ENCODE measurements around the gene PECR.

The PECR gene

DNA sequence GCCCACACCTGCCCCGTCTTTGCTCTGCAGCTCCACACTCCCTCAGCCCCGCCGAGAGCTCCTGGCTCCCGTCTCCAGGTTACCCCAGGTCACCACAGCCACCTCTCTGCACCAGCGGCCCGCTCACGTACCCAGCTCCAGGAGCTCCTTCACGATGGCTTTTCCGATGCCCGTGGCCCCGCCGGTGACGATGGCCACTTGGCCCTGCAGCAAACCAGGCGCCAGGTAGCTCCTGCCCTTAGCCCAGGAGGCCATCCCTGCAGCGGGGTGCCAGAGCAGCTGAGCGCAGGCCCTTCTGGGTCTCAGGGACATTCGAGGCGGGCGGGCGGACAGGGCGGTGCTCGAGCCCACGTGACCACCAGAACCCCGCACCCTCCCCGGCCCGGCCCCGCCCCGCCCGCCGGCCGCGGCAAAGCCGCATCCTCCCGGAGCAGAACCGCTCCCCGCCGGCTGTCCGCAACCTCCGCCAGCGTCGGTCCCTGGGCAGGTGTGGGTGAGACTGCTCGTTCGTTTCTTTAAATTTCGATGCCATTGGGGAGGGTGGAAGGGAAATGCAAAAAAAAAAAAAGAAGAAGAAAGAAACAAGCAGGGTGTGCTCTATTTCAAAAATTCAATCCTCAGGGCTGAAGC is at the start of gene PECR, which contains the start of gene TMEM169:
PECR (minus strand) TSS at position 323 of the 630 bp plus-strand sequence; CDS start at position 255, 68 bp downstream.
TMEM169 (plus strand) TSS at position 433 of the 630 bp plus-strand sequence. CDS start 14,045 bp downstream, outside the sequence.
- DNase-seq (ENCODE audit: low read depth): peak; percentile 70

DNA sequence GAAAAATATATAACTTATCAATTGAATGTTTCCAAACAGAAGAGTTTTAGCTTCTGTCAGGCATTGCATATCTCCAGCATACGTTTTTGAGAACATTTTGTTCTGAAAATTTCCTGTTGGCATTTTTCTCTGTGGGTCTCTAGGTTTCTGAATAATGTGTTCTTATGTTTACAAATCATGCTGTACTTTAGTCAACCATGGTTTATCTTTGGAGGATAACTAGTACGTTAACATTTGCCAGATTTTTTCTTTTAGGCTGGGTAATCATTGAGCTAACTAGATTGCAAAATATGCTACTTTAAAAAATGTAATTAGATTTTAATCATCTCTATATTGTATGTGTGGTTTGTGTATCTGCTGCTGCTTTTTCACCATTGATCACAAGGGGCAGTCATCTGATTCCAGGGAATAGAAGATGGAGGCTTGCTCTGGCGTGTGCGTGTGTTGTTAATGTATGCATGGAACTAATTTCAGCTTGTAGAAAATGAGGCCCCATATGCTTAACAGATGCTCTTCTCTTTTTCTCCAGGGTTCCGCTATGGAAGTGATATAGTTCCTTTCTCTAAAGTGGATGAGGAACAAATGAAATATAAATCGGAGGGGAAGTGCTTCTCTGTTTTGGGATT is 48.9 kb upstream of the PECR start:
- DNase-seq (ENCODE audit: low read depth): no peak

DNA sequence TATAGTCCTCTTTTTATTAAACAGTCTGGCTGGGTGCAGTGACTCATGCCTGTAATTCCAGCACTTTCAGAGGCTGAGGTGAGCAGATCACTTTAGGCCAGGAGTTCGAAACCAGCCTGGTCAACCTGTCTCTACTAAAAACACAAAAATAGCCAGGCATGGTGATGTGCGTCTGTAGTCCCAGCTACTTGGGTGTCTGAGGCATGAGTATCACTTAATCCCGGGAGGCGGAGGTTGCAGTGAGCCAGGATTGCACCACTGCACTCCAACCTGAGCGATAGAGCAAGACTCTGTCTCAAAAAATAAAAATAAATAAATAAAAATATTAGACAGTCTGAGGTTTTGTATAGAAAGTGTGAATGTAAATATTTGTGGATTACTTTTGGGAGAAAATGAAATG is 45.3 kb upstream of the PECR start:
- no peak for DNase-seq (ENCODE audit: low read depth)

DNA sequence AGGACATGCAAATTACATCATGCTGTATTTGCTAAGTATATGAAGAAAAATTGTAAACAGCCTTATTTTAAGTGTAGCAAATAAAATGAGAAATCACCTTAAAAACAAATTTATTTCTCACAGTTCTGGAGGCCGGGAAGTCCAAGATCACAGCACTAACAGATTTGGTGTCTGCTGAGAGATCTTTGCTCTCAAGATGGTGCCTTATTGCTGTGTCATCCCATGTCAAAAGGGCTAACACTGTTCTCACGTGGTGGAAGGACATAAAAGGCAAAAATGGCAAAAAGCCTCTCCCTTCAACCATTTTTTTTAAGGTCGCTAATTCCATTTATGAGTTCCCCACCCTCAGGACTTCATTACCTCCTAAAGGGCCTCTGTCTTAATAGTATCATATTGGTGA is 39.6 kb upstream of the PECR start:
- DNase-seq (ENCODE audit: low read depth): no peak

- no peak for DNase-seq (ENCODE audit: low read depth)
Measured at GRCh38 chr2:216119986-216120385, 38.4 kb upstream of the PECR start.

DNA sequence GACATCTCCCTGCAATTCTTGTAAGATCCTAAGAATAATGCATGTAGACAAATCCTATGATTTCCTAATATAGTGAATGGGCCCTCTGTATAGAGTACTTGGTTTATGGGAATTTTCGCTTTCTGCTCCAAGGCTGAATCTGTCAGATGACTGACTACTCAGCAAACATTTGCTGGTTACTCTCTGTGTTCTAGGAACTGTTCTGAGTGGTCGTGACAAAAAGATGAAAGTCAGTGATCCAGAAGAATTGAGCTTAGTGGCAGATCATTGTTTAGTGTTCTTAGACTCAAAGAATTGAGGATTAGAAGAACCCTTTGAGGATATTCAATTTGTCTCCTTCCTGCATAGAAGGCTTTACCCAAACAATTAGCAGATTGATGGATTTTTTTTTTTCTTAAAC is 37.5 kb upstream of the PECR start:
- DNase-seq (ENCODE audit: low read depth): no peak

GRCh38 chr2:216118474-216118873 is 36.9 kb upstream of the PECR start:
- DNase-seq (ENCODE audit: low read depth): no peak

DNA sequence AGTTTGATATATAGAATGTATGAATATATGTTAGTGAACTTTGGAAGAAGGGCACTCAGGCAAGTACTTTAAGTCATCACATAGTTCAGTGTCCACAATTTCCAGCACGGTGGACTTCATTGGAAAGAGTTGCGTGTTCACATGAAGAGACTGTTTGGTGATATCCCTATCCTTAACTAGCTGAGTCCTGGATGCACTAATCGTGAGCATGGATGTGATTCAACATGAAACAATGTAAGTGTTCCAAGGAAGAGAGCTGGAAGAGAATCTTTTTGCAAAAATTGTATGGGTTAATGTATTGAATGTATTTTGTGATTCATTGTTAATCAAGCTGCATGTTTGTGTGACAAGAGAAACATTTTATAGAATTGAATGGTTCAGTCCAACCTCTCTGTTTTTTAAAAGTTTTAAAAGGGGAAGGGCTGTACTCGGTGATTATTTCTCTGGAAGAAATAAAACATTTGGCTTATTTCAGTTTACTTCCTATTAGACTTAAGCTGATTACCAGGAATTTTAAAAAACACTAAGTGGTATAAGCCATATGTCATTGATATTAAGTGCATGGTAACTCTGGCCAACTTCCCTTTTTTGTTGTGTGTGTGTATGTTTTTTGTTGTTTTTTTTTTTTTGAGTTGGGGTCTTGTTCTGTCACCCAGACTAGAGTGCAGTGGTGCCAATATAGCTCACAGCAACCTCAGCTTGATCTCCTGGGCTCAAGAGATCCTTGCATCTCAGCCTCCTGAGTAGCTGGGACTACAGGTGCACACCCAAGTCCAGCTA is 36.1 kb upstream of the PECR start:
- no peak for DNase-seq (ENCODE audit: low read depth)

- DNase-seq (ENCODE audit: low read depth): no peak
Measured at GRCh38 chr2:216116418-216116817, 34.8 kb upstream of the PECR start.

GRCh38 chr2:216114714-216115531 is 33.3 kb upstream of the PECR start:
- peak; percentile 91 for DNase-seq (ENCODE audit: low read depth)

DNA sequence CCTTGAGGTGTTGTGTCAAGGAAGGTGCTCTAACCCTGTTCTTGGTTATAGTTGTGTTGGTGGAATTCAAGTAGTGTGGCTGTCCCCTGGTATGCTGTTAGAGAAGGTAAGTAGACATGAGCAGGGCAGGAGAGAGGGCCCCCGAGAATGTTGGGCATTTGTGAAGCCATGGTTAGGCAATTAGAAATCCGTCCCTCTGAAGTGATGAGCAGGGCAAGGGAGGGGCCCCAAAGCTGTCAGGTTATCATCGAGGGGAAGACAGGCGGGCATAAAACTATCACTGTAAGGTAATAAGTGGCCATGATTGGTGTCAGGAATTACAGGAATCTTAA is 32.7 kb upstream of the PECR start:
- DNase-seq (ENCODE audit: low read depth): no peak

- DNase-seq (ENCODE audit: low read depth): no peak
Measured at GRCh38 chr2:216113572-216113971, 32.0 kb upstream of the PECR start.

DNA sequence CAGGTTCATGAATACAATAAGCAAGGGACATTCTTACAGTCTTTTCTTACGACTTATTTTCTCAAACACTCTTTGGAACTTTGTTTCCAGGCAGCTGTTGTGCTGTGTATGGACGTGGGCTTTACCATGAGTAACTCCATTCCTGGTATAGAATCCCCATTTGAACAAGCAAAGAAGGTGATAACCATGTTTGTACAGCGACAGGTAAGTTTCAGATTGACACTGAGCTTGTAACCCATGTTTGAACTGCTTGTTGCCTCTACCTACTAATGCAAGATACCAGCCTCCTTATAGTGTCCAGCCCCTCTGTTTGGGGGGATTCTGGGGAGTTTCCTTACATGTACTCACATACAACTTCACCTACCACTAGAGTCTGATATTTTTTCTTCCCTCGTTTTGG is 31.3 kb upstream of the PECR start:
- no peak for DNase-seq (ENCODE audit: low read depth)

DNA sequence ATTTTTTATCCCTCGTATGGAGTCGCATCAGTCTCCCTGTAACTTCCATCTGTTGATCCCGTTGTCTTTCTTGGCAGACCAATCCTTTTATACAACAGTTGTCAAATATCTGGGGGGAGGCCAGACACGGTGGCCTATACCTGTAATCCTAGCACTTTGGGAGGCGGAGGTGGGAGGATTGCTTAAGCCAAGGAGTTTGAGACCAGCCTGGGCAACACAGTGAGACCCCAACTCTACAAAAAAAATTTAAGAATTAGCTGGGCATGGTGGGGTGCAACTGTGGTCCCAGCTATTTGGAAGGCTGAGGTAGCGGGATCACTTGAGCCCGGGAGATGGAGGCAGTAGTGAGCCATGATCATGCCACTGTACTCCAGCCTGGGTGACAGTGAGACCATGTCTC is 29.5 kb upstream of the PECR start:
- DNase-seq (ENCODE audit: low read depth): no peak

DNA sequence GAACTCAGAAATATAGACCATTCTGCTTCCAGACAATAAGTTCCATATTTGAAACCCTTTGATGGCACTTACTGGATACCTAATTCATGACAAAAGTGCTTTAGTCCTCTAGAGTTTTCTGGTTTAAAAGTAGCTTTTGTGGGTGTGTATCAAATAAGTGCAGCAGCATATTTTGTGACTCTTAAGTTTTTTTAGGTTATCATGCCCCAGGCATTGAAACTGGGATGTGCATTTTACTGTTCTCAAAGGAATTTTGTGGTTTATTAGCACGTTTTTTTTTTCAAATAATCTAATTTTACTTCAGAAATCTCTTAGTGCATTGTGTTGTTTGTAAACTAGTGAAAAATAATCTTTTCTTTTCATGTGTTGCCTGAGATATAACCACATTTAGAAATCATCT is 29.0 kb upstream of the PECR start:
- DNase-seq (ENCODE audit: low read depth): no peak

DNA sequence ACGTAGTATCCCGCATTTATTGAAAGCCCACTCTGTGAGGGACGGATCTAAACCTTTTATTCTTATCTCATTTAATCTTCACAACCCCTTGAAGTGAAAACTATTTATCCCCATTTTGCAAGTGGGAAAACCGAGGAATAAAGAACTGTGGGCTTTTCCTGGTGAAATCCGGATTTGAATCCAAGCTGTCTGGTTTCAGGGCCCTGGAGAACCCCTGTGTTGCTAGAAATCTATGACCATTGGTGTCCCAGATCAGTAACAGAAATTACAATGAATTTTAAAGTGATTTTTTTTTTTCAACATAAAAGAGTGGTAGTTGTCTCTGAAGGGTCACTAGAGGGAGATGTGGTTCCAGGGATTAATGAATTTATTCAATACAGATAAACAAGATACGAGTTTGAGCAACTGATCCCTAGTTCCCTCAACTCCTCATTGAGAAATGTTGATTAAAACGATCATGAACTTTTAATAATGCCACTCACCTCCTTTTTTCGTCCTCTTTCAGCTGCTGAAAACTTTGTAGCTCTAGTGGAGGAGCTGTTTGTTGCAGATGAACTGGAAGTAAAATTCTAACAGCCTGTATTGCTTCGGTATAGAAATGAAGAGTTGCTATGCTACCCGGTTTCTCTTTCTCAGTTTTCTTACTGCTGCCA is 28.5 kb upstream of the PECR start:
- DNase-seq (ENCODE audit: low read depth): no peak

DNA sequence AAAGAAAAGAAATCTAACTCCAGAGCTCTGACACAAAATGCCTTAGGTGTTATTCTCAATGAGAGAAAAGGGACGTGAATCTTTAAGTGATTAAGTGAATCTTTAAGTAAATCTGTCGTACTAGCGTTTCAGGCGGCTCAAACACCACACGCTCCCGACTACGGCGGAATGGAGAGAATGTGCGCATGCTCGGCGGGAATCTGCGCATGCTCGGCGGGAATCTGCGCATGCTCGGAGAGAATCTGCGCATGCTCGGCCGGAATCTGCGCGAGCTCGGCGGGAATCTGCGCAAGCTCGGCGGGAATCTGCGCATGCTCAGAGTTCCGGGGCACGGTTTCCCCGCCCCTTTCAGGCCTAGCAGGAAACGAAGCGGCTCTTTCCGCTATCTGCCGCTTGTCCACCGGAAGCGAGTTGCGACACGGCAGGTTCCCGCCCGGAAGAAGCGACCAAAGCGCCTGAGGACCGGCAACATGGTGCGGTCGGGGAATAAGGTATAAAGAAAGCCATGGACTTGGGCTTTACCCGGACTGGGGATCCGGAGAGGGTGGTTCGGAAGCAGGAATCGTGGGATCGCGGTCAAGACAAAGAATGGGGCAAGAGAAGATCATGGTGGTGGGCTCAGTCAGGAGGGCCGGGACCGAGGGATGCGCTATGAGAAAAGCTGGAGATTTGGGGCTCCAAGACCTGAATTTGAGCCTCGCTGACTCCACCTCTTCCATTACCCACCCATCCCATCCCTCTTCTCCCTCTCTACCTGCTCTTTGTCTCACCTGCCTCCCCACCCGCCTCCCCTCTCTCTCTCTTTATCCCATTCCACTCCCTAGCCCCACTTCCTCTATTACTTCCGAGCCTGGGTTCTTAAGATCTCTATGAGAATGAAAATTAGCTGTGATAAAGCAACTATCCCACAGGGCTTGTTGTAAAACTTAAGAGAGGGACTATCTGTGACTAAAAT is 27.6 kb upstream of the PECR start, which contains the start of gene XRCC5:
XRCC5 (plus strand) TSS at position 382 of the 955 bp plus-strand sequence; CDS start at position 471, 89 bp downstream.
- DNase-seq (ENCODE audit: low read depth): peak; percentile 97

- no peak for DNase-seq (ENCODE audit: low read depth)
Measured at GRCh38 chr2:216108310-216108966, 26.8 kb upstream of the PECR start.

GRCh38 chr2:216107760-216108159 is 26.2 kb upstream of the PECR start:
- no peak for DNase-seq (ENCODE audit: low read depth)

GRCh38 chr2:216107320-216107719 is 25.7 kb upstream of the PECR start:
- DNase-seq (ENCODE audit: low read depth): no peak

Data from stimulated activated CD8-positive, alpha-beta memory T cell treated with anti-CD3 and anti-CD28 coated beads, Interleukin-4, amount 100 ng/mL, for 24 hours (primary cell).